NCI-H2081 treated with DMSO at 0.1 percent for 48 hours (cell line): ENCODE results near the gene PELO.

Experiments used
- DNase-seq: peaks from one replicate; lab custom pipeline; 2025; lab: John Stamatoyannopoulos, UW

The PELO gene

DNA sequence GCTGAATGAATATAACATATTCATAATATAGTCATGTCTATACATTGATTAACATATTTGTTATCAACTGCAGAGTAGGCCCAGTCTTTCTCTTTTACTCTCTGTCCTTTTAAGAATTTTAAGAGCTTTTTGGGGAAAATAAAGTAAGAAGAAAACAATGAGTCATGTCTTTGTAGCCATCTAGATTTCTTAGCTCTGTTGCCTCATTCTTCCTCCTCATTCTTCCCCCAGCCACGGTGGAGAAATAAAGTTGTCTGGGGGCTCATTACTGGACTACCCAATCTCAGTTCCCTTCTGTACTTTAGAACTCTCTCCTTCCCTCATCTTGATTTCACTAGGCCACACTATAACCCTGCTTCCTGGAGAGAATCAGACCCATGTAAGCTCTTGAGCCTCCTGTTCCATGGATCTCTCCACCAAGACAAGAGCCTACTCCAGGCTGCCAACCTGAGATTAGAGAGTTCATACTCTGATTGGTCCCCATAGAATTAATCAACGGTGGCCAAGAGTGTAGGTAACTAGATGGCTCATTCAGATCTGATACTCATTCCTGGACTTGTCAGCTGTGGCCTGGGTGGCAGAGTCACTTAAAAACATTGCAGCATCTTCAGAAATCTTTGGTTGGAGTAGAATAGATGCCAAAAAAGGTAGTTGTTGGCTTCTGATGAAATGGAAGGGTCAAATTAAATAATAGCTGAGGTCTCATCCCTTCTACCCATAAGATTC, 44.2 kb downstream of the PELO start:
- DNase-seq = no peak

DNA sequence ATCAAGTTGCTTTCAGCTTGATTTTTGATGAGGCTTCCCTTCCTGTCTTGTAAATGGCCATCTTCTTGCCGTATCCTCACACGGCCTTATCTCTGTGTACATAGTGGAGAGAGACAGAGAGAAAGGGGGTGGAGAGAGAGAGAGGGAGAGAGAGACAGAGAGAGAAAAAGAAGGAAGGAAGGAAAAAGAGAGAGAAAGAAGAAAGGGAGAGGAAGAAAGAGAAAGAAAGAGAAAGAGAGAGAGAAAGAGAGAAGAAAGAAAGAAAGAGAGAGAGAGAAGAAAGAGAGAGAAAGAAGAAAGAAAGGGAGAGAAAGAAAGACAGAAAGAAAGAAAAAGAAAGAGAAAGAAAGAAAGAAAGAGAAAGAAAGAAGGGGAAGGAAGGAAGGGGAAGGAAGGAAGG, 46.6 kb downstream of the PELO start:
- no peak for DNase-seq

DNA sequence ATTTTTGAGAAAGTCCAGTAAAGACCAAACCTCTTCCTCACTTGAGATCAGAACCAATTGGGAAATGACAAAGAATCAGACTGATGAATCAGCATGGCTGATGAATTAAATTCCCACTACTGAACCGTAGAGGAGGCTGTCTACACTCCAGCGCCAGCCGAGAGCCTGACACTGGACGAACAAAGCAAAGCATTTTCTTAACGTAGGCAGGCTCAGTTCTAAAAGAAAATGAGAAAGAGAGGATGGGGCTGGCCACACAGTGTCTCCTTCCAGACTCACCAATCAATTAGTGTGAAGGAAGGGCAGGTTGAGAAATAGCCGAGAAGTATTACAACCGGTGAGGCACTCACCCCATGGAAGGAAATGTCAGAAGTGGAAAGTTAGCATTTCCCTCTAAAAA, 49.4 kb downstream of the PELO start:
- no peak for DNase-seq
